Measurements from ENCODE around the gene KLHL42.

The KLHL42 gene

GRCh38 chr12:27781680-27782079, 1.6 kb downstream of the KLHL42 start:
- no peak for DNase-seq

- DNase-seq, result no peak
Observed at GRCh38 chr12:27782481-27782880, 2.4 kb downstream of the KLHL42 start.

- no peak for DNase-seq
Observed at GRCh38 chr12:27785882-27786570, 6.0 kb downstream of the KLHL42 start.

GRCh38 chr12:27787559-27787958, 7.5 kb downstream of the KLHL42 start:
- DNase-seq, result no peak

GRCh38 chr12:27790179-27790578, 10.1 kb downstream of the KLHL42 start:
- DNase-seq, result no peak

GRCh38 chr12:27794818-27795584, 15.0 kb downstream of the KLHL42 start:
- no peak for DNase-seq

- DNase-seq, result no peak
Observed at GRCh38 chr12:27796128-27796527, 16.1 kb downstream of the KLHL42 start.

- DNase-seq, result no peak
Observed at GRCh38 chr12:27797301-27798025, 17.4 kb downstream of the KLHL42 start.

GRCh38 chr12:27800819-27801218, 20.8 kb downstream of the KLHL42 start:
- no peak for DNase-seq

- no peak for DNase-seq
Observed at GRCh38 chr12:27801630-27802029, 21.6 kb downstream of the KLHL42 start.

GRCh38 chr12:27802511-27802910, 22.5 kb downstream of the KLHL42 start:
- no peak for DNase-seq

- no peak for DNase-seq
Observed at GRCh38 chr12:27802936-27803335, 22.9 kb downstream of the KLHL42 start.

GRCh38 chr12:27805238-27805637, 25.2 kb downstream of the KLHL42 start:
- no peak for DNase-seq

- no peak for DNase-seq
Observed at GRCh38 chr12:27806259-27806658, 26.2 kb downstream of the KLHL42 start.

- no peak for DNase-seq
Observed at GRCh38 chr12:27807063-27807703, 27.1 kb downstream of the KLHL42 start.

- DNase-seq, result no peak
Observed at GRCh38 chr12:27808841-27809240, 28.8 kb downstream of the KLHL42 start.

- DNase-seq, result no peak
Observed at GRCh38 chr12:27810756-27811155, 30.7 kb downstream of the KLHL42 start.

GRCh38 chr12:27812502-27812901, 32.5 kb downstream of the KLHL42 start:
- DNase-seq, result no peak

- DNase-seq, result no peak
Observed at GRCh38 chr12:27814411-27814810, 34.4 kb downstream of the KLHL42 start.

GRCh38 chr12:27814851-27815591, 35.0 kb downstream of the KLHL42 start:
- no peak for DNase-seq

GRCh38 chr12:27817766-27818165, 37.7 kb downstream of the KLHL42 start:
- DNase-seq, result no peak

GRCh38 chr12:27818401-27818918, 38.4 kb downstream of the KLHL42 start:
- DNase-seq, result no peak
